Osteocyte (in vitro differentiated cells): Measurements from ENCODE around the gene CNNM2. TPM values are rescaled to one million over a fixed set of nuclear protein-coding genes. Genes with fewer than 3 reads are reported as not detected.
"Not testable (repeated sequence)": the region's sequence is repeated elsewhere in the genome, so short reads cannot be mapped to it uniquely, and the experiment has no call there.

Experiments used
- DNase-seq: peaks from one replicate; pipeline ENCODE4 v3.0.0; 2021; ENCODE audit warnings: mixed read lengths; ENCODE audit not compliant: unreplicated experiment; ENCODE audit errors: extremely low spot score
- H3K27ac Mint-ChIP-seq: one replicate; pipeline ENCODE4 v1.8.0; 2021; ENCODE audit warnings: mild to moderate bottlenecking, mixed read lengths; ENCODE audit not compliant: unreplicated experiment
- H3K27me3 Mint-ChIP-seq: one replicate; pipeline ENCODE4 v1.8.0; 2021; ENCODE audit warnings: mixed read lengths; ENCODE audit not compliant: unreplicated experiment
- H3K36me3 Mint-ChIP-seq: one replicate; pipeline ENCODE4 v1.8.0; 2021; ENCODE audit warnings: mixed read lengths; ENCODE audit not compliant: unreplicated experiment
- H3K4me1 Mint-ChIP-seq: one replicate; pipeline ENCODE4 v1.8.0; 2021; ENCODE audit warnings: mixed read lengths; ENCODE audit not compliant: unreplicated experiment
- H3K4me3 Mint-ChIP-seq: one replicate; pipeline ENCODE4 v1.8.0; 2021; ENCODE audit warnings: mild to moderate bottlenecking, moderate library complexity, mixed read lengths; ENCODE audit not compliant: unreplicated experiment
- H3K9me3 Mint-ChIP-seq: one replicate; pipeline ENCODE4 v1.8.0; 2021; ENCODE audit warnings: mixed read lengths; ENCODE audit not compliant: unreplicated experiment
- total RNA-seq: library from RNA; stranded (reverse); gene quantifications from 2 replicates; pipeline ENCODE4 v1.2.1, GENCODE V29; 2021
- TF ChIP-seq, protein P1 (sequence below): fragments of 200-600 bp; sonication (generic); IDR thresholded peaks from 2 replicates; pipeline ENCODE4 v1.5.0; 2021; ENCODE audit warnings: antibody characterized with exemption, mild to moderate bottlenecking, moderate library complexity

Gene CNNM2
- total RNA-seq, 1 donor from 2014 or later = 11.7 TPM

DNA sequence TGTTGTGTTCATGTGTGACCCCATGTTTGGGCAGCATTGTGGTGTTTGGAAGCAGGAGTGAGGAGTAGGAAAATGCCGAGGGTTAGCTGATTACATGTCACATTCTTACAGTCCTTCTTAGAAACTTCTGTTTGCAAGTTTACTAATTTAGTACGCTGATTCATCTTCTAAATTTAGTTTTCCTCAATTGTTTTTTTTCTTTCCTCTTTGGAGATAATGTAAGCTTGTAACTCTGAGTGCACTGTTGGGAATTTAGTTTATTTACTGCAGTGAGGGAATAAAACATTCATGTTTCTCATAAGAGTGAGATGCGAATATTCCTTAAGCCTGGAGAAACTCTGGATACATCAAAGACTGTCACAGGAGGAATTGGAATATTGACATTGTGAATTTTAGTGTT lies 139.9 kb downstream of the CNNM2 start:
- H3K9me3 Mint-ChIP-seq = no peaks in the 10 kb centered on the region
- no peaks in the 10 kb centered on the region for H3K27me3 Mint-ChIP-seq
- TF ChIP-seq, protein P1, sequence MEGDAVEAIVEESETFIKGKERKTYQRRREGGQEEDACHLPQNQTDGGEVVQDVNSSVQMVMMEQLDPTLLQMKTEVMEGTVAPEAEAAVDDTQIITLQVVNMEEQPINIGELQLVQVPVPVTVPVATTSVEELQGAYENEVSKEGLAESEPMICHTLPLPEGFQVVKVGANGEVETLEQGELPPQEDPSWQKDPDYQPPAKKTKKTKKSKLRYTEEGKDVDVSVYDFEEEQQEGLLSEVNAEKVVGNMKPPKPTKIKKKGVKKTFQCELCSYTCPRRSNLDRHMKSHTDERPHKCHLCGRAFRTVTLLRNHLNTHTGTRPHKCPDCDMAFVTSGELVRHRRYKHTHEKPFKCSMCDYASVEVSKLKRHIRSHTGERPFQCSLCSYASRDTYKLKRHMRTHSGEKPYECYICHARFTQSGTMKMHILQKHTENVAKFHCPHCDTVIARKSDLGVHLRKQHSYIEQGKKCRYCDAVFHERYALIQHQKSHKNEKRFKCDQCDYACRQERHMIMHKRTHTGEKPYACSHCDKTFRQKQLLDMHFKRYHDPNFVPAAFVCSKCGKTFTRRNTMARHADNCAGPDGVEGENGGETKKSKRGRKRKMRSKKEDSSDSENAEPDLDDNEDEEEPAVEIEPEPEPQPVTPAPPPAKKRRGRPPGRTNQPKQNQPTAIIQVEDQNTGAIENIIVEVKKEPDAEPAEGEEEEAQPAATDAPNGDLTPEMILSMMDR = no peak
- H3K36me3 Mint-ChIP-seq = peaks cover 14% of the 10 kb centered on the region
- no peak for DNase-seq
- H3K4me3 Mint-ChIP-seq = no peak overlapping the region
- H3K4me1 Mint-ChIP-seq = peaks cover 8% of the 10 kb centered on the region
- H3K27ac Mint-ChIP-seq = no peak overlapping the region

DNA sequence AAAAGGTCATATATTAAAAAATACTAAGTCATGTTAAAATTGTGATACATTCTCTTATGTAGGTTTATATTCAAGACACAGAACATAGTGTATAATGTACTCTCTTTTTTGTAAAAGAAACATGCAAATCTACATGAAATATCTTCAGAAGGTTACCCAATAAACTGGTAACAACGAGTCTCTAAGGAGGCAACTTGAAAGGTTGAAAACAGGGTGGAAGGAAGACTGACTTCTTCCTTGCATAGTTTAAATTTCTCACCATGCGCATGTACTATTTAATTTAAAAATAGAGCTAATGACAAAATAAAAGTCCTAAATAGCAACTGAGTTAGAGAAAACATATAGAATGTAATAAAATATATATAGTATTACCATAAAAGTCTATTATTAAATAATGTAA lies 142.5 kb downstream of the CNNM2 start:
- H3K27me3 Mint-ChIP-seq = no peaks in the 10 kb centered on the region
- no peak for DNase-seq
- H3K27ac Mint-ChIP-seq = no peak overlapping the region
- peaks cover 14% of the 10 kb centered on the region for H3K36me3 Mint-ChIP-seq
- no peaks in the 10 kb centered on the region for H3K9me3 Mint-ChIP-seq
- no peaks in the 10 kb centered on the region for H3K4me1 Mint-ChIP-seq
- no peak overlapping the region for H3K4me3 Mint-ChIP-seq
- TF ChIP-seq, protein P1 = no peak

DNA sequence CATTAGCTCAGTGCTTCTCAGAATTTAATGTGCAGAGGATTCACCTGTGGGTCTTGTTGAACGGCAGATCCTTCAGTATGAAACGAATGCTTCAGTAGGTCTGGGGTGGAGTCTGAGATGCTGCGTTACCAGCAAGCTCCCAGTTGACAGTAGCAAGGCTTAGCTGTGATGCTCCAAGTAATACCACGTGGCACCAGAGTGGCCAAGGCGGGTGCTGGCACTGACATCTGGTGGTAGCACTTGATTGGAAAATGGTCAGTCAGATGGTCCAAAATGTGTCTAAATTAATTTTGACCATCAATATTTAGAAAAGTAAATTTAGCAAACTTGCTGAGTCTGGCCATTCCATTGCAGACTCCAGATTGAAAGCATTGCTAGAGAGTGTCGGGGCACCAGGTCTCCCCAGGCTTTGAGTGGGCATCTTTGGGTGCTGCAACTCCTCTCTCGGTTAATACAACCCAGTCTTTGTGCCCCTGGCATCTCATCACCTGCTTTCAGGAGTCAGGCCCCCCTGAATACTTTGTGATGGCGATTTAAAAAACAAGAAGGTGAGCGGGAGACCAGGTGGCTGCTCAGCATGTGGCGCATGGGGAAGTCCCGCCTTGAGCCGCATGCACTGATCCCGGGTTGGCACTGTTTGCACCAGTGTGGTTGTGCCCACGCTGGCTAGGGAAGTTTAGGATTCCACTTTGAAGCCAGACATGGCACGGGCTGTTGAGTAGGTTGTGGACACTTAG lies 144.9 kb downstream of the CNNM2 start:
- DNase-seq = no peak
- Mint-ChIP-seq H3K27me3 (no peaks in the 10 kb centered on the region), H3K4me3 (no peak overlapping the region), H3K36me3 (peaks cover 2% of the 10 kb centered on the region), H3K4me1 (no peaks in the 10 kb centered on the region), H3K27ac (no peak overlapping the region), H3K9me3 (no peaks in the 10 kb centered on the region)
- TF ChIP-seq, protein P1 = peak; percentile 36

DNA sequence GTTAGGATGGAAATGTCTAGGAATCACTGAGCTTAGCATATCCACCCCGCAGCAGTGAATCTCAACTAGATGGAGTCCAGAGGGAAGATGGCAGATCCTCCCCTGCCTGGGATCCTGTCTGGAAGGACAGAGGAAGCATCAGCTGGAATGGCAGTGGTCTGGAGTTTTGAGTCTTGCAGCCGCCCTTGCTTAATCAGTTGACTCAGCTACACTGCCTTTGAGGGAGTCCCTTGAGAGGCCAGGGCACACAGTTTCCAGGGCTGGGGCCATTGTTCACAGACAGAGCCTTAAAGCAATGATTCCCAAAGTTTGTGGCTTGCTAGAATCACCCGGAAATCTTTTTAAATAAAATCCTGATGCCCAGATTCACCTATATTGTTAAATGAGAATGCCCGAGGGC lies 146.9 kb downstream of the CNNM2 start:
- H3K4me3 Mint-ChIP-seq = no peak overlapping the region
- H3K9me3 Mint-ChIP-seq = no peaks in the 10 kb centered on the region
- H3K4me1 Mint-ChIP-seq = no peaks in the 10 kb centered on the region
- no peaks in the 10 kb centered on the region for H3K36me3 Mint-ChIP-seq
- no peak overlapping the region for H3K27ac Mint-ChIP-seq
- DNase-seq = no peak
- H3K27me3 Mint-ChIP-seq = no peaks in the 10 kb centered on the region
- TF ChIP-seq, protein P1 = no peak

DNA sequence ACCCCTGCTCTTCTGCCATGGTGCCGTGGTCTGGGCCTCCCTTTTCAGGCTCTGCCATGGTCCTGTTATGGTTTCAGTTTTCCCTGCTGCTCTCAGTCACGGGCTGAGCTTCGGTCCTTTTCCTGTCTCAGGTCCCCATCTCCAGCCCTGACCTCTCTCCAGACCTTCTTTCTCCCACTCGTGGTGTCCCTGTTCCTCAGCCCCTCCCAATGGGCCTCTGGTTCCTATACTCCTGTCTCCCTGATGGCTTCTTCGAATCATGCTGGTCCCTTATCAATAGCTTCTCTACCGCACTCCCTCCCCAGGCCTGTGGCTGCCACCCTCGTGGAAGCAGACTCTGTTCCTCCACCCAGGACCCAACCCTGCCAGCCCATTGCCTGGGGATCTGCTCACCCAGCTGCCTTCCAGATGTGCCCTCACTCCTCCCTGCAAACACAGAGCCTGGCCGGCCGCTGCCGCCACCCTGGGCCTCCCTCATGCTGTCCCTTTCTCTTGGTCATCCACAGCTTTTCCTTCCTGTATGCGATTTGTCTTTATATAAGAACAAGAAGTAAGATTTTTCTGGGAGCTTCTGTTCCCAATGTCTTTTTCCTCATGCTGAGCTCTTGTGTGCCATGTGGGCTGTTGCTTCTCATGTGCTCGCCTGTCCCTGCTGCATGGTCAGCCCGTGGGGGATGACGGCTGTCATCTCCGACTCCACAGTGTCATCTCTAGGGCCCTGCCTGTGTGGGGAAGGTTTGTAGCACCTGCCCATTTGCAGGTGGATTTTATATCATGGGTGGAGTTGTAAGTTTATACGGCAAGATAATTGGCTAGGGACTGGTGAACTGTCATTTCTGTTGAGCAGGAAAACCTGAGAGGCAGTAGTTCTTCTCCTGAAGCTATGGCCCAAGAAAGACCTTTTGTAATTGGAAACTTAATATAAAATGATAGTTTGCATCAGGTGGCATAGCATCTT lies 148.3 kb downstream of the CNNM2 start:
- H3K4me1 Mint-ChIP-seq = no peaks in the 10 kb centered on the region
- no peak overlapping the region for H3K4me3 Mint-ChIP-seq
- peak overlapping the region; percentile 12 for H3K27ac Mint-ChIP-seq
- no peaks in the 10 kb centered on the region for H3K9me3 Mint-ChIP-seq
- no peaks in the 10 kb centered on the region for H3K27me3 Mint-ChIP-seq
- DNase-seq = no peak
- H3K36me3 Mint-ChIP-seq = no peaks in the 10 kb centered on the region
- TF ChIP-seq, protein P1 = no peak

DNA sequence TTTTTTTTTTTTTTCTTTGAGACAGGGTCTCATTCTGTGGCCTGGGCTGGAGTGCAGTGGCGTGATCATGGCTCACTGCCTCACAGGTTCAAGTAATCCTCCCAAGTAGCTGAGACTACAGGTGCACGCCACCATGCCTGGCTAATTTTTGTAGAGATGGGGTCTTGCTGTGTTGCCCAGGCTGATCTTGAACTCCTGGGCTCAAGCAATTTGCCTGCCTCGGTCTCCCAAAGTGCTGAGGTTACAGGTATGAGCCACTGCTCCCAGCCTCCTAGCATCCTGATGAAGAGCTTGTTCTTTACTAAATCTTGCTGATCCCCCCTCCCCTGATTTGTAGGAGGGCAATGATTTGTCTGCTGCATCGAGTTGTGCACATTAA lies 149.0 kb downstream of the CNNM2 start:
- not testable (repeated sequence) for H3K36me3 Mint-ChIP-seq, H3K27ac Mint-ChIP-seq, H3K9me3 Mint-ChIP-seq, H3K4me3 Mint-ChIP-seq, H3K4me1 Mint-ChIP-seq, H3K27me3 Mint-ChIP-seq, DNase-seq
